Ishikawa (cell line): ENCODE measurements around the gene PAPSS2.

ENCODE experiments used
- CEBPB ChIP-seq: IDR thresholded peaks from 2 replicates; pipeline ENCODE4 v1.6.1; 2012
- EP300 ChIP-seq: IDR thresholded peaks from 2 replicates; pipeline ENCODE4 v1.6.1; 2012; ENCODE audit warnings: borderline replicate concordance
- MAX ChIP-seq: IDR thresholded peaks from 2 replicates; pipeline ENCODE4 v1.6.1; 2012
- RAD21 ChIP-seq: IDR thresholded peaks from 2 replicates; pipeline ENCODE4 v1.6.1; 2012; ENCODE audit warnings: low read depth
- REST ChIP-seq: IDR thresholded peaks from 2 replicates; pipeline ENCODE4 v1.6.1; 2012; ENCODE audit warnings: low read depth, mild to moderate bottlenecking
- ZBTB7A ChIP-seq: IDR thresholded peaks from 2 replicates; pipeline ENCODE4 v1.6.1; 2012; ENCODE audit warnings: low read depth

- no peak for TF ChIP-seq ZBTB7A
- no peak for TF ChIP-seq RAD21
- no peak for TF ChIP-seq REST
- no peak for TF ChIP-seq EP300
- no peak for TF ChIP-seq CEBPB
- TF ChIP-seq MAX = no peak
Measured at GRCh38 chr10:87694011-87694794, 34.5 kb downstream of the PAPSS2 start.
